SK-N-SH (cell line): ENCODE measurements around the gene TEK.

Experiments
- CHD2 ChIP-seq: fragments of 150-350 bp; IDR thresholded peaks from 2 replicates; pipeline ENCODE4 v1.6.1; 2018; ENCODE audit warnings: low read length; ENCODE audit not compliant: partially characterized antibody
- CTCF ChIP-seq: fragments of 200-600 bp; sonication (generic); IDR thresholded peaks from 2 replicates; pipeline ENCODE4 v1.6.1; 2017; ENCODE audit warnings: antibody characterized with exemption, mild to moderate bottlenecking, moderate library complexity
- ELF1 ChIP-seq: IDR thresholded peaks from 2 replicates; pipeline ENCODE4 v1.4.0; 2012
- EP300 ChIP-seq, 2 experiments: IDR thresholded peaks; 2 replicates each; pipeline versions ENCODE4 v1.4.0 to v1.6.1; 2012; ENCODE audit warnings: borderline replicate concordance in 1 of 2, low read depth in 1 of 2, low read length in 1 of 2
- EZH2phosphoT487 ChIP-seq: fragments of 200-600 bp; sonication (generic); IDR thresholded peaks from 2 replicates; pipeline ENCODE4 v1.6.1; 2017; ENCODE audit warnings: low read depth, mixed run types, mild to moderate bottlenecking, antibody characterized with exemption, moderate library complexity, borderline replicate concordance
- GATA2 ChIP-seq: sonication (generic); formaldehyde crosslinking; IDR thresholded peaks from 2 replicates; pipeline ENCODE4 v1.5.0; 2020; ENCODE audit warnings: mild to moderate bottlenecking, missing genetic modification reagents
- JUND ChIP-seq: IDR thresholded peaks from 2 replicates; pipeline ENCODE4 v1.4.0; 2012
- NRF1 ChIP-seq: IDR thresholded peaks from 2 replicates; pipeline ENCODE4 v1.6.1; 2012; ENCODE audit warnings: low read depth, mild to moderate bottlenecking, low read length
- POLR2AphosphoS5 ChIP-seq: IDR thresholded peaks from 2 replicates; pipeline ENCODE4 v1.6.1; 2012; ENCODE audit warnings: low read depth, low read length
- USF2 ChIP-seq: fragments of 150-350 bp; IDR thresholded peaks from 2 replicates; pipeline ENCODE4 v1.6.1; 2017; ENCODE audit warnings: antibody characterized with exemption, low read length, low read depth, borderline replicate concordance
- TF ChIP-seq, protein P1 (sequence below): IDR thresholded peaks from 2 replicates; pipeline ENCODE4 v1.4.0; 2012; ENCODE audit warnings: low read depth, borderline replicate concordance
- TF ChIP-seq, protein P2 (sequence below): IDR thresholded peaks from 2 replicates; pipeline ENCODE4 v1.4.0; 2012; ENCODE audit warnings: low read depth
- TF ChIP-seq, protein P3 (sequence below): IDR thresholded peaks from 2 replicates; pipeline ENCODE4 v1.6.1; 2012; ENCODE audit warnings: mild to moderate bottlenecking, low read depth, low read length, moderate library complexity

DNA sequence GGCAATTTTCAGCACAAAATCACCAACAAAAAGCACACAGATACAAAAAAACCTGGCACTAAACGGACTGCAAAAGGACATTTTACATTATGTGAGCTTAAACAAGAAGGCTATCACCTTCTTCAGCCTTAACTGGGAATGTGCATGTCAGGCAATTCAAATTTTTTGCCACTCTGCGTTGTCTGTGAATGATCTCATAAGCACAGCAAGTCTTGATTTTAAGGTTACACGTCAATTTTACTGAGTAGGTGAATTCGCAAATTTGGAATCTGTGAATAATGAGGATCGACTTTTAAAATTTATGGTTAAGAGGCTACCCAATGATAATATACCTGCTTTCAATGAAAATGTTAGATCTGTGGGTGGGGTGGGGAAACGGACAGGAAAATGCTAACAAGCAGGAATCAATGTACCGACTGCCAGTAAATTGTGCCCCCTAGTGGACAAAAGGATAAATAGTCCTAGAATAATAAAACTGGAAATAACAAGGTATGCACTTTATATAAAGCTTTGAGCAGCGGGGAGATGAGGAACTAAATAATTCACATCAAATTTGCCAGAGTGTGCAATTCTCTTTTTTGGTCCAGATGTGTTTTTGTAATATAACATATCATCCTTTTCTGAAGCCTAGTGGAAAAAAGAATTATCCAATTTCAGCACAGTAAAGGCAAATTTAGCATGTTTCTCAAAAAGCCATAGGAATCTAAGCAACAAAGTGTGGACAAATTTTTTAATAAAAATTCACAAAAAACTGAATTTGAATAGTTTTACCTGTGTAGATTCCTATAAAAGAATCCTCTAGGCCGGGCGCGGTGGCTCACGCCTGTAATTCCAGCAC lies 167.4 kb downstream of the TEK start:
- TF ChIP-seq CHD2 = no peak
- TF ChIP-seq CTCF = peak; percentile 86
- TF ChIP-seq, protein P1, sequence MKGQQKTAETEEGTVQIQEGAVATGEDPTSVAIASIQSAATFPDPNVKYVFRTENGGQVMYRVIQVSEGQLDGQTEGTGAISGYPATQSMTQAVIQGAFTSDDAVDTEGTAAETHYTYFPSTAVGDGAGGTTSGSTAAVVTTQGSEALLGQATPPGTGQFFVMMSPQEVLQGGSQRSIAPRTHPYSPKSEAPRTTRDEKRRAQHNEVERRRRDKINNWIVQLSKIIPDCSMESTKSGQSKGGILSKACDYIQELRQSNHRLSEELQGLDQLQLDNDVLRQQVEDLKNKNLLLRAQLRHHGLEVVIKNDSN = no peak
- no peak for TF ChIP-seq NRF1
- TF ChIP-seq EZH2phosphoT487 = no peak
- TF ChIP-seq JUND = no peak
- no peak for TF ChIP-seq ELF1
- no peak for TF ChIP-seq GATA2 (CRISPR knock-in tag)
- TF ChIP-seq EP300 (IDR thresholded peaks at IDR 0.05; ENCODE audit: borderline replicate concordance in 1 of 2, low read depth in 1 of 2, low read length in 1 of 2) = no peak
- no peak for TF ChIP-seq POLR2AphosphoS5
- TF ChIP-seq USF2 = no peak
- TF ChIP-seq, protein P2, sequence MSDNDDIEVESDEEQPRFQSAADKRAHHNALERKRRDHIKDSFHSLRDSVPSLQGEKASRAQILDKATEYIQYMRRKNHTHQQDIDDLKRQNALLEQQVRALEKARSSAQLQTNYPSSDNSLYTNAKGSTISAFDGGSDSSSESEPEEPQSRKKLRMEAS = no peak
- TF ChIP-seq, protein P3, sequence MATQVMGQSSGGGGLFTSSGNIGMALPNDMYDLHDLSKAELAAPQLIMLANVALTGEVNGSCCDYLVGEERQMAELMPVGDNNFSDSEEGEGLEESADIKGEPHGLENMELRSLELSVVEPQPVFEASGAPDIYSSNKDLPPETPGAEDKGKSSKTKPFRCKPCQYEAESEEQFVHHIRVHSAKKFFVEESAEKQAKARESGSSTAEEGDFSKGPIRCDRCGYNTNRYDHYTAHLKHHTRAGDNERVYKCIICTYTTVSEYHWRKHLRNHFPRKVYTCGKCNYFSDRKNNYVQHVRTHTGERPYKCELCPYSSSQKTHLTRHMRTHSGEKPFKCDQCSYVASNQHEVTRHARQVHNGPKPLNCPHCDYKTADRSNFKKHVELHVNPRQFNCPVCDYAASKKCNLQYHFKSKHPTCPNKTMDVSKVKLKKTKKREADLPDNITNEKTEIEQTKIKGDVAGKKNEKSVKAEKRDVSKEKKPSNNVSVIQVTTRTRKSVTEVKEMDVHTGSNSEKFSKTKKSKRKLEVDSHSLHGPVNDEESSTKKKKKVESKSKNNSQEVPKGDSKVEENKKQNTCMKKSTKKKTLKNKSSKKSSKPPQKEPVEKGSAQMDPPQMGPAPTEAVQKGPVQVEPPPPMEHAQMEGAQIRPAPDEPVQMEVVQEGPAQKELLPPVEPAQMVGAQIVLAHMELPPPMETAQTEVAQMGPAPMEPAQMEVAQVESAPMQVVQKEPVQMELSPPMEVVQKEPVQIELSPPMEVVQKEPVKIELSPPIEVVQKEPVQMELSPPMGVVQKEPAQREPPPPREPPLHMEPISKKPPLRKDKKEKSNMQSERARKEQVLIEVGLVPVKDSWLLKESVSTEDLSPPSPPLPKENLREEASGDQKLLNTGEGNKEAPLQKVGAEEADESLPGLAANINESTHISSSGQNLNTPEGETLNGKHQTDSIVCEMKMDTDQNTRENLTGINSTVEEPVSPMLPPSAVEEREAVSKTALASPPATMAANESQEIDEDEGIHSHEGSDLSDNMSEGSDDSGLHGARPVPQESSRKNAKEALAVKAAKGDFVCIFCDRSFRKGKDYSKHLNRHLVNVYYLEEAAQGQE = no peak
